ENCODE measurements around the gene WEE2. TPM values are rescaled to one million over a fixed set of nuclear protein-coding genes. Genes with fewer than 3 reads are reported as not detected.
A peak's percentile ranks its signal among the peaks of the same experiment; 100 is the strongest.
"Not testable (repeated sequence)": the region's sequence is repeated elsewhere in the genome, so short reads cannot be mapped to it uniquely, and the experiment has no call there.

The WEE2 gene
- total and polyA plus RNA-seq, 11 donors, result 0.08 TPM; not detected in 10

GRCh38 chr7:141686074-141686473 is 22.1 kb upstream of the WEE2 start:
- Histone ChIP-seq H3K4me3 (no peak overlapping the region), H3K9me3 (no peaks in the 10 kb centered on the region), H3K27me3 (no peaks in the 10 kb centered on the region), H3K36me3 (peaks cover 0 to 52% (median 45%) of the 10 kb centered on the region in 9 donors), H3K4me1 (peaks cover 0 to 27% (median 6%) of the 10 kb centered on the region in 12 donors), H3K27ac (peak overlapping the region in 1 of 12 donors; percentile 7)
- ATAC-seq, result no peak
- intact Hi-C loops (cut with DNase I), result no loop called here
- no peak for TF ChIP-seq POLR2A (IDR thresholded peaks at IDR 0.05)
- TF ChIP-seq, protein P1, sequence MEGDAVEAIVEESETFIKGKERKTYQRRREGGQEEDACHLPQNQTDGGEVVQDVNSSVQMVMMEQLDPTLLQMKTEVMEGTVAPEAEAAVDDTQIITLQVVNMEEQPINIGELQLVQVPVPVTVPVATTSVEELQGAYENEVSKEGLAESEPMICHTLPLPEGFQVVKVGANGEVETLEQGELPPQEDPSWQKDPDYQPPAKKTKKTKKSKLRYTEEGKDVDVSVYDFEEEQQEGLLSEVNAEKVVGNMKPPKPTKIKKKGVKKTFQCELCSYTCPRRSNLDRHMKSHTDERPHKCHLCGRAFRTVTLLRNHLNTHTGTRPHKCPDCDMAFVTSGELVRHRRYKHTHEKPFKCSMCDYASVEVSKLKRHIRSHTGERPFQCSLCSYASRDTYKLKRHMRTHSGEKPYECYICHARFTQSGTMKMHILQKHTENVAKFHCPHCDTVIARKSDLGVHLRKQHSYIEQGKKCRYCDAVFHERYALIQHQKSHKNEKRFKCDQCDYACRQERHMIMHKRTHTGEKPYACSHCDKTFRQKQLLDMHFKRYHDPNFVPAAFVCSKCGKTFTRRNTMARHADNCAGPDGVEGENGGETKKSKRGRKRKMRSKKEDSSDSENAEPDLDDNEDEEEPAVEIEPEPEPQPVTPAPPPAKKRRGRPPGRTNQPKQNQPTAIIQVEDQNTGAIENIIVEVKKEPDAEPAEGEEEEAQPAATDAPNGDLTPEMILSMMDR (IDR thresholded peaks at IDR 0.05), result no peak
- WGBS, 4 donors, result 87 to 92% (median 89%) methylated on average over 3 of the region's 3 CpGs
- DNase-seq, result no peak

DNA sequence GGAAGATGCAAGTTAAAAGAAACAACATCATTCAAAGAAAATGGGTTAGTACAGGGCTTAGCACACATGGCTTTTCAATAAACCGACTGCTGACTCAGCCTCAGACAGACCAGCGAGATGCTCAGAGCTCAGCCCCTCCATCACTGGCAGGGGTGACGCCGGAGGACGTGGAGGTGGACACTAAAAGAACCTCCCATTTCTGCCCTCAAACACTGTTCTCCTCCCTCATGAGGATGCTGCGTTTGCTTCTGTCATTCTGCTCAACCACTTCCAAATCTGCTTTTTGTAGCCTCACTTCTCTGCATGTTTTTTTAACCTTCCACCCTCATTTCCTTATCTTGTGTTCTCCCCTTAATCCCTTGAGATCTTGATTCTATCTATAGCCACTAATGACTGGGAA is 21.5 kb upstream of the WEE2 start:
- Histone ChIP-seq H3K9me3 (no peaks in the 10 kb centered on the region), H3K4me1 (peaks cover 0 to 27% (median 6%) of the 10 kb centered on the region in 12 donors), H3K27me3 (no peaks in the 10 kb centered on the region), H3K27ac (peak overlapping the region in 4 of 12 donors; percentile 0 to 22 (median 6)), H3K36me3 (peaks cover 0 to 47% (median 39%) of the 10 kb centered on the region in 9 donors), H3K4me3 (peak overlapping the region in 3 of 12 donors; percentile 15 to 30 (median 23))
- TF ChIP-seq, protein P1 (IDR thresholded peaks at IDR 0.05), result no peak
- TF ChIP-seq POLR2A (IDR thresholded peaks at IDR 0.05), result no peak
- WGBS, 4 donors, result 37 to 65% (median 45%) methylated on average over 6 of the region's 6 CpGs
- DNase-seq, result no peak
- intact Hi-C loops (cut with DNase I), result no loop called here
- peak in 3 of 4 donors; percentile 38 to 77 (median 59) for ATAC-seq

DNA sequence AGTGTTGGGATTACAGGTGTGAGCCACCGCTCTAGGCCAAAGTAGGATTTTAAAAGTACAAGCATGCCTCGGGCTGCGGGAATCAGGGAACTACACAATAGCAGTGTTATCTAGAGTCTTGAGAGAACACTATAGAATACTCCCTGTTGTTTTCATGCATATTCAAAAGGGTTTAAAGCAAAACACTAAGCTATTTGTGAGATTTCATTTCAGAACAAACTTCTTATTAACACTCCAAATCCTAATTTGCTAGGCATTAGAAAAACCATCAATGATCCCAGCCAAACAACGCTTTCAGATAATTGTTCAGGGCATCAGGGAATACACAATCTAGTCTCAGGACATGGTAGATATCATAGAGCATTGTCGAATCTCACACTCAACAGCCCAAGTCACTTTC is 20.1 kb upstream of the WEE2 start:
- H3K4me3 ChIP-seq, result no peak overlapping the region
- no peaks in the 10 kb centered on the region for H3K27me3 ChIP-seq
- 93 to 98% (median 94%) methylated on average over 5 of the region's 5 CpGs for WGBS, 4 donors
- intact Hi-C loops (cut with DNase I), result no loop called here
- peaks cover 0 to 33% (median 27%) of the 10 kb centered on the region in 9 donors for H3K36me3 ChIP-seq
- H3K4me1 ChIP-seq, result peaks cover 0 to 27% (median 6%) of the 10 kb centered on the region in 12 donors
- no peak for TF ChIP-seq POLR2A (IDR thresholded peaks at IDR 0.05)
- TF ChIP-seq, protein P1 (IDR thresholded peaks at IDR 0.05), result no peak
- H3K9me3 ChIP-seq, result no peaks in the 10 kb centered on the region
- DNase-seq (no peak), ATAC-seq (no peak)
- H3K27ac ChIP-seq, result no peak overlapping the region

DNA sequence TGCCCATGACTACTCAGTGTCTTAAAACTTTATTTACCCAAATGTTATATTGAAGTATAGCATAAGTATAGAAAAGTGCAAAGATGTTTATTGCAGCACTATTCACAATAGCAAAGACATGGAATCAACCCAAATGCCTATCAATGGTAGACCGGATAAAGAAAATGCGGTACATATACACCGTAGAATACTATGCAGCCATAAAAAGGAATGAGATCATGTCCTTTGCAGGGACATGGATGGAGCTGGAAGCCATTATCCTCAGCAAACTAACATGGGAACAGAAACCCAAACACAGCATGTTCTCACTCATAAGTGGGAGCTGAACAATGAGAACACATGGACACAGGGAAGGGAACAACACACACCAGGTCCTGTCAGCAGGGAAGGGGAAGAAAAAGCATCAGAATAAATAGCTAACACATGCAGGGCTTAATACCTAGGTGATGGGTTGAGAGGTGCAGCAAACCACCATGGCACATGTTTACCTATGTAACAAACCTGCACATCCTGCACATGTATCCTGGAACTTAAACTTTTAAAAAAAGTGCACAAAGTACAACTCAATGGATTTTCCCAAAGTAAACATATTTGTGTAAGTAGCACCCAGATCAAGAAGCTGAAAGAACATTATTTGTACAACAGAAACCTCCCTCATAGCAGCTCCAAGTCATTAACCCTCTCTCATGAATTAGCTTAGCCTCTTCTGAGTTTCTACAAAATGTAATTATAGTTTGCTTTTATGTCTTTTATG is 18.9 kb upstream of the WEE2 start:
- H3K27ac ChIP-seq; intact Hi-C loops (cut with DNase I); H3K27me3 ChIP-seq; H3K9me3 ChIP-seq; ATAC-seq; DNase-seq; H3K4me3 ChIP-seq: not testable (repeated sequence)
- peaks cover 0 to 21% (median 15%) of the 10 kb centered on the region in 9 donors for H3K36me3 ChIP-seq
- WGBS, 4 donors, result 95 to 97% (median 97%) methylated on average over 3 of the region's 3 CpGs
- H3K4me1 ChIP-seq, result peaks cover 0 to 27% (median 6%) of the 10 kb centered on the region in 12 donors

Data from heart left ventricle (tissue), 16 donors.